NCI-H345 treated with DMSO at 0.1 percent for 48 hours (cell line): Measurements from ENCODE around the gene NRG3.
"Not testable (repeated sequence)": the region's sequence is repeated elsewhere in the genome, so short reads cannot be mapped to it uniquely, and the experiment has no call there.

Experiments used
- DNase-seq: peaks from one replicate; lab custom pipeline; 2025; ENCODE audit not compliant: unreplicated experiment; lab: John Stamatoyannopoulos, UW

Gene NRG3

DNA sequence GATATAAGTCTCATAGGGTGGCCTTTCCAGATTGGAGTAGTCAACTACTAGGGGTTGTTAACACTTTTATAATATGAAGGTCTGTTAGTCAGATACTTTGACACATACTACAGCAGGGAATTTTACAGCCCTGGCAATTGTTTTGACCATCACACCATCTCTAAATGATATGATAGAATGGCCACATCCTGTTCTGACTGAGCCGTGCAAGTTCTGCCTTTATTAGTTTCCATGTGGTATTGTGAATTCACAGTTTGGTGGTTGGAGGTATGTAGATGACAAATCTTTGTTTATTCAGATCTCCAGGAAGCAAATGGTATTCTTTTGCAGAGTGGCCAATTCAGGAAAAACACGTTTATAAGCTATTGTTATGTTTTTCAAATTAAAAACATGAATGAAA, 83.0 kb downstream of the NRG3 start:
- DNase-seq = no peak

DNA sequence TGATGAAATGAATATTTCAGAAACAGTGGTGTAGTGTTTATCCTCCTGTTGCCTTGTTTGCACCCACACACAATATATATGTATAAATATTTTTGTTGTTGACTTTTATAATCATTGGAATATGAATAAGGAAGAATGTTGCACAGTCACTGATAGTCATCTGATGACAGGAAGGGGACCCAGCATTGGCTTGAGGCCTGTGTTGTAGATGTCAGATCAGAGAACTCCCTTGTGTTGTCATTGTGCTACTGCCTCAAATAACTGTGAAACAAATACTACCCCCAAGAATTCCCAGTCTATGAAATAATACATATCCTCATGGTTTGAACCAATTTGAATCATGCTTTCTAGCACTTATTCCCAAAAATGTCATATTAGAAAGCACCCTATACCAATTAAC, 84.0 kb downstream of the NRG3 start:
- no peak for DNase-seq

DNA sequence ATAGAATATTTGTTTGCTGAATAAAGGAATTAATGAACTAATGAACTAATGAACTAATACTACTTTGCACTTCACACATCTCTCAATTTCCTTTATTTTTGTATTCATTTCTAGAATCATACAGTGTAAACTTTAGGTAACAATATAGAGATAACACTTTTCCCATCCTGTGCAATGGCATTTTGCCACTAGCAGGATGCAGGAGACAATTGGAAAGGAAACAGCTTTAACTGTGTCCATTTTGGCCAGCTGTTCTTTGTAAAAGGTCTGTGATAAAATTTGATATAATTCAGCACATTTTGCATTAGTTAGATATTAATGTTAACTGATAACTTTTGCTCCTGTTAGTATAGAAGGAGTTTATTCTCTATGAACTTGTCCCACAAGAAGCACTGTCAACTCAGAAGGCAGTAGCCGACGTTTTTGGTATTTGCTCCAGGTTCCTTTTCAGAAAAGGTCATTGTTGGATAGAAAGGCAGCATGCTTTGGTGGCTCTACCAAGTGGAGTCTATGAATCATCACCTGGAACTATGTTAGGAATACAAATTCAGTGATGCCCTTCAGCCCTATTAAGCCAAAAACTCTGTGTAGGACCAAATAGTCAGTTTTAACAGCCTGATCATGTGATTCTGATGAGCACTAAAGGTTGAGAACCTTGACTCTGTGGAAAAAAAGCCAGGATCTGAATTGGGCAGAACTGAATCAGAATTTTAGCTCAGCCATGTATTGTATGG, 86.6 kb downstream of the NRG3 start:
- no peak for DNase-seq

DNA sequence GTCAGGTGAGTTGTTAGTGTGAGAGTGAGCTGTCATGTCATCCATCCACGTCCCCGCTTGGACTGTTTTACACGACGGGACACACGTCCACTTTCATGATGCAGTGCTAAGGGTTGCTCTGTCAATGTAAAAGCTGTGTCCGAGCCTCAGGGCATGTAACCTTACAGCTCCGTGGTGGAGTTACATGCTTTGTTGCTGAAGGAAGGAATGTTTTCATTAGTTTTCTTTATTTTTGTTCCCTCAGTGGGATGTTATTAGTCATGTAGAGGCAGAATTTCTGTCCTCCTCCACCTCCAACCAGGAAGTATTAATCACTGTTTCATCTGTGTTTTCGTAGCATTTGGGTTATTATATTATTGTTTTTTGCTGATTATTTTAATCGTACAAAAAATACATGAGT, 88.6 kb downstream of the NRG3 start:
- no peak for DNase-seq

DNA sequence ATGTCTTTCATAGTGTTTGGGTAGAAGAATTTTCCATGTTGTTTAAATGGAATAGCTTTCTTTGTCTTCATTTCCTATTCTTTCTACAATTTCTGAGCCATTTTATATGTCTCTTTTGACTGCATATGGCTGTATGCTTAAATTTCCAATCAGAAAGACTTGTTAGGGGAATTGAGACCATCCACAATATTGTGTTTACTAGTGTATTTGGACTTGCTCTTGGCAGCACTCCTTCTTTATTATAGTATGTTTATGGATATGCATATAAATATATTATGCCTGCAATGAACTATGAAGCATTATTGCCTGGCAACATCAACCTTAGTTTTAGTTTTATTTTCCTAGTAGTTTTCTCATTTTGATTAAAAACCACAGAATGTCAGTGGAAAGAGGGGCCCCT, 92.7 kb downstream of the NRG3 start:
- DNase-seq = no peak

DNA sequence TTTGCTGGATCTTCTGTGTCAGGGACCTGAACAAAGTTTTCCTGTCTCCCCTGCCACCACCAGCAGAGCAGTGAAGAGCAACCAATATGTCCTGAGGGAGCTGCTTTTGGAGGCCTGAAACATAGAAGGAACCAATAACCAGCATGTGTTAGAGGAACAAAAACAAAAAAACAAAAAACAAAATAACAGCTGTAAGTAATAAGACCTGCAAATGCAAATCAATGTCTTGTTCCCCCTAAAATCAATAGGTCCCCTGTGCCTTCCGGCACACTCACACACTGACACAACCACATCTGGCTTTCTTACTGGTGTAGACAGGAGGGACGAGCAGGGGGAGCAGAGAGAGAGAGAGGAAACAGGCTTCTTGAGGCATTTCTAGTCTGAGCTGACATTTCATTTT, 94.1 kb downstream of the NRG3 start:
- DNase-seq = no peak

DNA sequence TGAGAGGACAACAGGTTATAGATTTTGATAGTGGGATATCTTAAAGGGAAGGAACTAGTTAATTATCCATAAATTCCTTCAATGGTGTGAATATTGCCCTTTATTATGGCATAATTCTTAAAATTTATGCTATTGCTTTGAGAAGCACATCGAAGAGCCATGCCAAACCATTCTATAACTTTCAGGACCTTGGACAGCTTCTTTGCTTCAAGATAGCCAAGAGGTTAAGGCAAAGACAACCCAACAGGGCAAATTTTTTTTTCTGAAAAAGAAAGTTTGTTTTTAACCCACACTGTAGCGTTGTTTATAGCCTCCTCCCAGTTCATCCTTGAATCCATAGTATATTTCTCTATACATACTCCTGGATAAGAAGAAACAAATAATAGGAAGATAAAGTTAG, 103.2 kb downstream of the NRG3 start:
- DNase-seq = no peak

DNA sequence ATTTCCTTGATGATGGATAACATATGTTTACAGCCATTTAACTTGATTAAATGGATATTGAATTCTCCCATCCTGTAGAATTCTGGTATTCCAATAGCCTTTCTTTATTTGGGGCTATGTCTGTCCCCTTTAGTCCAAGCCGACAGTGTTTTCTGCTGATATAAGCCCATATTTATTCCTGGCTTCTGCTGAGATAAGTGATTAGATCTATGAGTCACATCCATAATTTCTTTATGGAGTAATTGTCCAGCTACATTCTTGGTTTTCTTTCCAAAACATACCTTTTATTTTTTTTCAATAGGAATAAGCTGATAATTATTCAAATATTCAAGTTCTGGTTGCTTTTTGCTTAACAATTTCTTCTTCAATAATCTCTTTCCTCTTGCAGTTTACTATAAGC, 106.7 kb downstream of the NRG3 start:
- DNase-seq = no peak

DNA sequence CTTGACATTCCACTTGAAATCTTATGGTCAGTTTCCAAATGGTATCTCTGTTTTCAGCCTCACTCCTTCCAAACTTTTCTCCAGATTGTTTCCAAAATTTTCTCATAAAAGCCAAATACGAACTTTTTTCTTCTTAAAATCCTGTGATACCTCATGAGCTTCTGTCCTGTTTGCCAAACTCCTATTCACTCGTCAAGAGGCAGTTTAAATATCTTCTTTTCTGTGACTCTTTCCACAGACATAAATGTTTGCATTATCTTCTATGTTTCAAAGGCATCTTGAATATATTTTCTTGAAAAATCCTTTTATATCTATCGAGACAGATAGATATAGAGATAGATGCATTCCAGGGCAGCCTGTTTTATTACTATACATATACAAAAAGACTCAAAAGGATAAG, 109.4 kb downstream of the NRG3 start:
- no peak for DNase-seq

DNA sequence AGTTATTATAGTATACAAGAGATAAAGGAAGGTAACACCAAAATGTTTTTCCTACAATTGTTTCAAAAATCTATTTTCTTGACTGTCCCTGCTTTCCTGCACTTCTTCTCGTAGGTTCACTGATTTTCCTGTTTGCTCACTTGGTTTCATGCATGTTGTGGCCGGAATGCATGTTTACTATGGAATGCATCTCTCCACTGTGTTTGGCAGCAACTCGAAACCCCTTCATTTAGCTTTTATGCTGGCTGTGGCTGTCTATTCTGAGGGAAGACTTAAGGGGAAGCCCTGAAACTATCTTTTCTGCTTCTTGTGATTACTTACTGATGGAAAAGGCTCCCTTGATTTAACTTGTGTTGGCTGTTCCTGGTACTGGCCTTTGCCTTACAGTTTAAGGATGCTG, 120.3 kb downstream of the NRG3 start:
- DNase-seq = no peak

DNA sequence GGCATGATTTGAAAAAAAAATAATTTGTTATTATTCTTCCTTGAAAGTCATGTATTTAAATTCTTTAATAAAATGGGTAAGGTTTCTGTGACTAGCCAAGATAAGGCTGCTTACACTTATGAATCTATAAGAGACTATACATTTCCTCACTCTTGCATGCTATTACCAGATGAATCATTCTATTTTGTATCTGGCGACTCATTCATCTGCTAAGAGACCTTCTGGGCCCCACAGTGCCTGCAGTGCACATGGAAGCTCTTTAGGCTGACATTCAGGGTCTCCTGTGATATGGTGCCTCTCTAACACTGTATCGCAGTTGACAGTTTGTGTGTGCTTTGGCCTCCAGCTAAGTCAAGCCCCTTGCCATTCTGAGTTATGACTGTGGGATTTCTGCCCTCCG, 121.9 kb downstream of the NRG3 start:
- no peak for DNase-seq

DNA sequence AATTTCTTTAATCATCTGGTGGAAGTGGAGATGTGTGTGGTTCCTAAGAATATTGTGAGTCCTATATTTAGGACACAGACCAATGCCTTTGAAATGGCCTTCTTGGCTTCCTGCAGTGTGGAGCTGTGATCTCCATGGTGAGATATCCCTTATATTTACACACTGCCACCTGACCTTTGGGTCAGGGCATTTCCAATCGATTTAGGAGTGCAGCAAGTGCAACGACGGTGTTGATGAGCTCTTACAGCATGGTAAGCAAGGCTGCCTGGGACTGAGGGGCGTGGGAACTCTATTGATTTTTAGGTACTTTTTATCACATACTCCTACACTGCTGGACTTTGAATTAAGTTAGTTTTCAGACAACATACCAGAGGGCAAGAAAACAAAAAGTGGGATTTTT, 146.0 kb downstream of the NRG3 start:
- DNase-seq = no peak

DNA sequence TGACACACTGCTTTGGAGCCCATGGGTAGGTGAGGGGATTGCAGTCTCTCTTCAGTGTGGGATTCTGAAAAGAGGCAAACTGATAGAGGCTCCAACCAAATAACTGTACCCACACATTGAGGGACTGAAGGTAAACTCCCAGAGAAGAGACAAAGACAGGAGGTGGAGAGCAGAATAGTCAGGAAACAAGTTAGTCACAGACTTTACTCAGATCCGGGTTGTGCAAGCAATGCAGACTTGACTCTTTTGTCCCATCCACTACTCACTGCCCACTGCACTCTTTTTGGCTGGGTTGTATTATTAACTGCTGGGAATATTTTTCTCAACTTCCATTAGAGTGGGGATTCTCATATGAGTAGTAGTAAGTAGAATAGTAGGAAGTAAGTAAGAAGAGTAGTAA, 152.7 kb downstream of the NRG3 start:
- no peak for DNase-seq

DNA sequence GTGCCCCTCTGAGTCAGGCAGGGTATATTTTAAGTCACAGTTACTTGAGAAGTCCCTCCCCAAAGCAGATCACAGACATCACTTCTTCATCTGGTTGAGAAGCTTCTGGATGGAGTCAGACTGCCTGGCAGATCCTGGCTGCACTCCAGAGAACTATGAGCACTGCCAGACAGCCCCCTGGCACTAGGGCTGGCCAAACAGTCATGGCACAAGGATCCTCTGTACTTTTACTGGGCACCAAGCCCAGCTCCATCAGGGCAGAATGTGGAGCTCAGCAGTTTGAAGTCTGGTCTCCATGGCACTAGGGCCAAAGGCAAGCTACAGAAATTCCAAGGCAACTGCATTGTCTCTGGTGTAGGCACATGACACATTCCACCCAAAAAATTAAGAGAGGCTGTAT, 162.1 kb downstream of the NRG3 start:
- no peak for DNase-seq

DNA sequence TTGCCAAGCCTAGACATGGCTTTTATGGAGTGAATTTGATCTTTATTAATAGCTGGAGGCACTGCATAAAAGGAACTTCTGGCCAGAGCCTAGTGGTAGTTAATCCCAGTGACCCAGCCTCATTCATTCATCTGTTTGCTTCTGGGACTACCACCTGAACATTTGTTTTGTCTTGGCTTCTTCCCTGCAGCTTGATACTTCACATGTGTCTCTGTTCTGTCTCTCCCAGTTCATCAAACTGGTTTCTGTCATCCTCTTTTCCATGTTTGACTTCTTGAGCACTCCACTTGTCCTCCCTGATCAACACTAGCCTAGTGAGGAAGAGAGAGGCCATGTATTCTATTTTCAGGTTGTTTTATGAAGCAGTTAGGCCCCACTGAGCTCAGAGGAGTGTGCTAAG, 163.6 kb downstream of the NRG3 start:
- no peak for DNase-seq

DNA sequence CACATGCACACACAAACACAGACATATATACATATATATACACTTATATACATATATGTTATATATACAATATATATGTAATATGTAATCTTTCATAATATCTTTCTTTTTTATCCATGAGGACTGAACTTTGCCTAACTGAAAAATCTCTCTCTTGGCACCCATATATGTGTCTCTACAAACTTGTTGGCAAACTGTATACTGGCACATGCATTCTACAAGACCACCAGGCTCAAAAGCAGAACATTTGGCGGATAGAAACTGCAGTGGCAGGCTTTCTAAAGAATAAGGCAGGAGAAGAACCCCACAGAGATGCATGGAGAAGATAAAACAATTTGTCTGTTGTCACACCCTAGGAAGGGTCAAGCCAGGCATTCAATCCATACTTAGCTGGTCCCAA, 165.3 kb downstream of the NRG3 start:
- no peak for DNase-seq

DNA sequence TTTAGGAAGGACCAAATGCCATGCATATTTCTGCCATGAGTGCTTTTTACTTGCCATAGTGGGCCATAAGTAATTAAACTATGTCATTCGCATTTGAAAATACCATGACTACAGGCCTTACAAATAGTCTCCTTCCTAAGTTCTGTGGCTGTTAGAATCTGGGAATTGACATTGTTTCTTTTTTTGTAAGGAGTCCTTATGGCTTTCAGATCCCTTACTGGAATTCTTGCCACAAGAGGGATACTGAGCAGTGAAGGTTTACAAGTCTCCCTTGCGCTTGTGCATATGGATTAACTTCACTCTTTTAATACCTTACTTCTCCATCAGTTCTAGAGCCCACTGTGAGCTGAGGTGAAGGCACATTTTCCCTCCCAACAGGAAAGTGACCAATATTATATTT, 166.0 kb downstream of the NRG3 start:
- DNase-seq = no peak

DNA sequence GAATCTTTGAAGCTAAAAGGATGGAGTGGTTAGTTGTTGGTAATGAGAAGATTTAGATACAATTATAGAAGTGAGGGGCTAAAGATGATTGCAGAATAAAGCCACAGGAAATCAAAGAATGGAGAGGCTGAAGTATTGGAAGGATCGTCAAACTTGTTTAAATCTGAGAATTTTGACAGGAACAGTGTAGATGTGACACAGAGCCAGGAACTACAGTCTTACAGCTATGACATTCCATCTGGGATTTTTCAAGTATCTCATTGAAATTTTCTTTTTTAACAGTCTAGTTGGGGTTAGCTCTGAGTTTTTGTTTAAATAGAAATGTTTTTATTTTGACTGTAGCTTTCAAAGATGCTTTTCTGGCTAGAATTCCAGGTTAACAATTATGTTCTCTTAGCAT, 181.4 kb downstream of the NRG3 start:
- DNase-seq = no peak

DNA sequence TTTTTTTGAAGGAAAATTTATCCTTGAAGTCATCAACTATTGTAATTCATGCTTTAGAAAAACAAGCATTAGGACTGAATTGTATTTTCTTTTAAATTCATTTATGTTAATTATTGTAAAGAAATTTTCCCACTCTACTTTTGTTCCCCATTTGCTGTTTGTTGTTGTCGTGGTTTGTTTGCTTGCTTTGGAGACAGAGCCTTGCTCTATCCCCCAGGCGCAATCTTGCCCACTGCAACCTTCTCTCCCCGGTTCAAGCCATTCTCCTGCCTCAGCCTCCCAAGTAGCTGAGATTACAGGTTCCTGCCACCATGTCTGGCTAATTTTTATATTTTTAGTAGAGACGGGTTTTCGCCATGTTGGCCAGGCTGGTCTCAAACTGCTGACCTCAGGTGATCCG, 192.2 kb downstream of the NRG3 start:
- not testable (repeated sequence) for DNase-seq

DNA sequence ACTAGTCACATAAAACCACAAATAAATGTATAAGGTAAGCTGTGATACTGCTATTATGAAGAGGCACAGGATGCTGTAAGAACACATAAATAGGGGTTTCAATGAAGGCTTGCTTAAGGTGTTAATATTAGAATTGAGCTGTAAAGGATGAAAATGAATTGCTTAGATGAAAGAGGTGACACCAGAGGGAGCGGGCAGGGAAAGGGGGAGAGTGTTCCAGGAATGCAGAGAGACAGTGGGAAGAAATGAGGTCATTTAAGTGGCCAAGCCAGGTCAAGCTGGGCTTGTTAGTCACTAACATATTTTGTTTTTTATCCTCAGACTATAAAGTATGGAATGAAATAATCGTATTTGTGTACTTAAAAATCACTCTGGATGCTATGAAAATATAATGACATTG, 193.5 kb downstream of the NRG3 start:
- DNase-seq = no peak

DNA sequence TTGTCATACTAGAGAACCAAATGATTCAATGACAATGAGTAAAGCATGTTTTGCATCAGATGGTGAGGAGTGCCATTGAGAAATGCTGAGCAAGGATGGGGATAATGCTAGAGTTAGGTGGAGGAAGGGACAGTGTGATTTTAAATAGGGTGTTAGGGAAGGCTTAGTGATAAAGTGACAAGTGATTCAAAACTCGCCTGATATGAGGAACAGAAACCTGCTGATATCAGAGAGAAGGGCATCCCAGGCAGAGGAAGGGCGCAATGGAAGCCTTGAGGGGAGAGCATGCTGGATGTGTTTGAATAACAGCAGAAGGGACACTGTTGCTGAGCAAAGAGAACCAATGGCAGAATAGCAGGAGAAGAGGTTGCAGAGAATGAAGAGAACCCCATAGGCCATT, 196.2 kb downstream of the NRG3 start:
- DNase-seq = no peak

DNA sequence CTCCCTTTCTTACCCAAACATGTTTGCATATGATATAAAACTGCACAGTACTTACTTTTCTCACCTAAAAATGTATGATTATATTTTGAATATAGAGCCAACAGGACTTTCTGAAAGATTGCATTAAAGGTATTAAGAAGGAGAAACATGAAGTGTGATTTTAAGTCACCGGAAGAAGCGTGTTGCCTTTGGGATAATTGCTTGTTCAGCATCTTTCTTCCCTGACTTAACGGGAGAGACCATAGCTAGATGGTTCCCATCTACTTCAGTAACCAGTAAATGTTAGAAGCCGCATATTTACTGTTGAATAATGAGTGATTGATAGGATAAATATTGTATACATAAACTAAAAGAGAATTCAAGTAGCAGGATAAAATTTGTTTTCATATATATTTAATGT, 197.1 kb downstream of the NRG3 start:
- DNase-seq = no peak

DNA sequence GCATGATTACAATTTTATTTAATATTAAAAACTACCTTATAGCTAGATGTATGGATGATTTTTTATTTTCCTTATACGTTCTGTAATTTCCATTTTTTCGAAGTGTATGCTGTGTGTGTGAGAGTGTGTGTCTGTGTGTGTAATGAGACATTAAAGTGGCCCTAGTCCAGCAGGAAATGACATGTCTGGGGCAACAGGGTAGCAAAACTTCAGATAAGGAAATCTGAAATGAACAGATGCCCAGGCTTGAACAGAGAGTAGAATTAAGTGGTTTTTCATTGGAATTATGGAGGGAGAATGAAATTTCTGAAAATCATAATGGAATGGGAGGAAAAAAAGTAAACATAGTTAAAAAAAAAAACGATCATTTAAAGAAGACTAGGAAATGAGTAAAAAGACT, 200.6 kb downstream of the NRG3 start:
- no peak for DNase-seq

DNA sequence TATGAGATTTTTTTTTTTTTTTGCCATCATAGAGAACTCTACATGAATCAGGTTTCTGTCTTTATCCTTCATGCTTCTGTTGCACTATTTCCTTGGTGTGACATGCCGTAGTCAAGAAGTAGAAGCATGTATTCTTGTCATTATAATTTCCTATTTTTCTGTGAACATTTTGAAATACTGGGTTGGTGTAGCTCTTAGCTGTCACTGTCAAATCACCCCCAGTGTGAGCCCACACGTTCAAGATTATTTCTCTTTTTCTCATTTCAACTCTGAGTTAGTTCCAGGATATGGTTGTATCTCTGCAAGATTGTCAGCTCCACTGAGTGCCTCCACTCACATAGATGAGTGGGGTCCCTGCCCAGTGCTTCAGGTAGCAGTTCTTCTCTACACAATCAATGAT, 209.5 kb downstream of the NRG3 start:
- DNase-seq = no peak
